ENCODE data around the gene PAX7. TPM values are rescaled to one million over a fixed set of nuclear protein-coding genes. Genes with fewer than 3 reads are reported as not detected.

The PAX7 gene
- total and polyA plus RNA-seq, 2 of the 4 experiments (the other 2 are of a cell fraction): not detected

GRCh38 chr1:18602533-18603211 lies 28.0 kb upstream of the PAX7 start:
- no peaks in the 10 kb centered on the region for H4K20me1 ChIP-seq (ENCODE audit: insufficient read depth, low read length)
- DNase-seq: no peak
- no peaks in the 10 kb centered on the region for H3K9me1 ChIP-seq (ENCODE audit: insufficient read depth, low read length)
- no peak overlapping the region for H2AFZ ChIP-seq (replicated peaks; ENCODE audit: low read length, poor library complexity)
- no peaks in the 10 kb centered on the region for H3K9me3 ChIP-seq (ENCODE audit: control insufficient read depth, insufficient read depth, low read length)
- ChIA-PET CTCF (interaction anchor here (0.6 kb wide), 1 partner anchor 230 kb away, joined by 3 read pairs; no protein-coding TSS in a partner anchor), POLR2A (ENCODE audit: unreplicated experiment) (no interaction called here)
- H3K4me3 ChIP-seq (ENCODE audit: insufficient read depth, low read depth, low read length): no peak overlapping the region
- H2AK5ac ChIP-seq (ENCODE audit: low read depth, low read length): no peak overlapping the region
- H3K4me1 ChIP-seq (ENCODE audit: control insufficient read depth, insufficient read depth, low read length): no peaks in the 10 kb centered on the region
- H3K14ac ChIP-seq (replicated peaks; ENCODE audit: low read depth, low read length): no peak overlapping the region
- WGBS, 2 experiments (ENCODE audit: extremely low coverage in 2 of 2, insufficient read length in 1 of 2): 33% methylated on average over 1 of the region's 5 CpGs; no CpG with 5 or more reads in 1 of the 2 experiments
- no peak overlapping the region for H3K18ac ChIP-seq (ENCODE audit: low read depth, low read length)
- no peaks in the 10 kb centered on the region for H3K79me1 ChIP-seq (ENCODE audit: low read depth in 1 of 2, low read length in 2 of 2)
- H2BK120ac ChIP-seq (ENCODE audit: low read depth, low read length): no peak overlapping the region
- H2BK15ac ChIP-seq (ENCODE audit: low read depth, low read length): no peak overlapping the region
- no peak overlapping the region for H4K5ac ChIP-seq (ENCODE audit: low read depth, low read length)
- TF ChIP-seq, protein P1, sequence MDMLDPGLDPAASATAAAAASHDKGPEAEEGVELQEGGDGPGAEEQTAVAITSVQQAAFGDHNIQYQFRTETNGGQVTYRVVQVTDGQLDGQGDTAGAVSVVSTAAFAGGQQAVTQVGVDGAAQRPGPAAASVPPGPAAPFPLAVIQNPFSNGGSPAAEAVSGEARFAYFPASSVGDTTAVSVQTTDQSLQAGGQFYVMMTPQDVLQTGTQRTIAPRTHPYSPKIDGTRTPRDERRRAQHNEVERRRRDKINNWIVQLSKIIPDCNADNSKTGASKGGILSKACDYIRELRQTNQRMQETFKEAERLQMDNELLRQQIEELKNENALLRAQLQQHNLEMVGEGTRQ (IDR thresholded peaks at IDR 0.05; ENCODE audit: low read depth, low read length): no peak
- TF ChIP-seq POLR2A (IDR thresholded peaks at IDR 0.05; ENCODE audit: low read depth, low read length) (no peak), ELK1 (IDR thresholded peaks at IDR 0.05; ENCODE audit: borderline replicate concordance, low read depth, low read length) (no peak), NFE2L2 (IDR thresholded peaks at IDR 0.05; ENCODE audit: low read depth, low read length) (no peak), RCOR1 (IDR thresholded peaks at IDR 0.05; ENCODE audit: insufficient replicate concordance, low read length) (no peak), CHD1 (IDR thresholded peaks at IDR 0.05; ENCODE audit: low read depth, low read length) (no peak), MXI1 (IDR thresholded peaks at IDR 0.05; ENCODE audit: borderline replicate concordance, low read depth, low read length) (no peak), MAZ (IDR thresholded peaks at IDR 0.05; ENCODE audit: borderline replicate concordance, low read depth, low read length) (no peak), CTCF (conservative IDR thresholded peaks at IDR 0.05; ENCODE audit: low read depth, low read length) (no peak), CEBPB (IDR thresholded peaks at IDR 0.05; ENCODE audit: low read depth, low read length) (no peak), MAFK (IDR thresholded peaks at IDR 0.05; ENCODE audit: low read depth, low read length) (no peak), RAD21 (IDR thresholded peaks at IDR 0.05; ENCODE audit: low read length) (no peak), SMC3 (IDR thresholded peaks at IDR 0.05; ENCODE audit: low read depth, low read length) (no peak), BHLHE40 (IDR thresholded peaks at IDR 0.05; ENCODE audit: low read depth, low read length) (no peak)
- intact Hi-C loops (cut with micrococcal nuclease) (no loop called here), dilution Hi-C loops (cut with HindIII; ENCODE audit: low sequenced_read_pairs, unreplicated experiment) (no loop called here), in situ Hi-C loops (cut with MboI; ENCODE audit: low sequenced_read_pairs) (no loop called here)
- H3K4me2 ChIP-seq (ENCODE audit: low read depth, low read length): no peak overlapping the region
- no peak for ATAC-seq (ENCODE audit: low read depth)
- no peak overlapping the region for H3K4ac ChIP-seq (ENCODE audit: low read depth, low read length)
- no peak overlapping the region for H2AK9ac ChIP-seq (replicated peaks; ENCODE audit: low read depth, low read length, poor library complexity)
- no peak overlapping the region for H3K9ac ChIP-seq (ENCODE audit: low read depth, low read length)
- no peak overlapping the region for H3K27ac ChIP-seq (ENCODE audit: insufficient read depth, low read length)
- no peak overlapping the region for H4K91ac ChIP-seq (ENCODE audit: insufficient read depth, low read depth, low read length)
- H4K8ac ChIP-seq (ENCODE audit: low read depth in 2 of 2, low read length in 2 of 2): no peak overlapping the region
- peaks cover 2% of the 10 kb centered on the region; the same call in 1 of the 2 replicates for H3K27me3 ChIP-seq (ENCODE audit: control insufficient read depth, insufficient read depth, low read length)
- BruUV-seq (replicated peaks): no TSS peak
- no peak overlapping the region for H2BK20ac ChIP-seq (ENCODE audit: low read depth, low read length)
- H2BK5ac ChIP-seq (ENCODE audit: low read depth, low read length, poor library complexity, severe bottlenecking): no peak overlapping the region
- no peaks in the 10 kb centered on the region for H3K36me3 ChIP-seq (ENCODE audit: control insufficient read depth, insufficient read depth, low read length)
- no peak overlapping the region for H3K56ac ChIP-seq (ENCODE audit: extremely low read depth, insufficient read depth, low read length)
- H3K23ac ChIP-seq (ENCODE audit: low read depth, low read length): no peak overlapping the region

Data from IMR-90 (cell line).